WTC11 (cell line): ENCODE data around the gene ITPRID2. TPM values are rescaled to one million over a fixed set of nuclear protein-coding genes. Genes with fewer than 3 reads are reported as not detected.

ENCODE experiments used
- ATAC-seq: fragments of 200-7000 bp; cut with Tn5 transposase; 2 replicates; pipeline ENCODE4 v1.10.0; 2021; ENCODE audit warnings: mild to moderate bottlenecking, moderate library complexity
- CTCF ChIA-PET: fragments of 300-600 bp; sonication (Branson Sonifier 250); formaldehyde crosslinking; loops from one replicate; lab custom pipeline; 2021; ENCODE audit warnings: antibody characterized with exemption; lab: Charles Lee
- POLR2A ChIA-PET: fragments of 350-600 bp; sonication (Branson Sonifier 250); formaldehyde crosslinking; loops from one replicate; lab custom pipeline; 2021; ENCODE audit warnings: antibody characterized with exemption; lab: Charles Lee
- DNase-seq: peaks from one replicate; pipeline ENCODE4 v3.0.0; 2021; ENCODE audit warnings: low spot score
- H3K27ac Mint-ChIP-seq: 2 replicates; pipeline ENCODE4 v1.8.0; 2021; ENCODE audit warnings: mixed read lengths
- H3K27me3 Mint-ChIP-seq: 2 replicates; pipeline ENCODE4 v1.8.0; 2021; ENCODE audit warnings: low read depth, mild to moderate bottlenecking, moderate library complexity, mixed read lengths
- H3K36me3 Mint-ChIP-seq: 2 replicates; pipeline ENCODE4 v1.8.0; 2021; ENCODE audit warnings: mixed read lengths
- H3K4me1 Mint-ChIP-seq: 2 replicates; pipeline ENCODE4 v1.8.0; 2022; ENCODE audit warnings: mixed read lengths
- H3K4me3 Mint-ChIP-seq: 2 replicates; pipeline ENCODE4 v1.8.0; 2021; ENCODE audit warnings: mild to moderate bottlenecking, moderate library complexity, mixed read lengths
- H3K9me3 Mint-ChIP-seq: 2 replicates; pipeline ENCODE4 v1.8.0; 2021; ENCODE audit warnings: mixed read lengths
- EMX1 ChIP-seq: fragments of 250-450 bp; sonication (Bioruptor Pico); IDR thresholded peaks from 2 replicates; pipeline ENCODE4 v1.8.0; 2021; ENCODE audit warnings: mild to moderate bottlenecking
- FOXP1 ChIP-seq: sonication (generic); formaldehyde crosslinking; IDR thresholded peaks from 2 replicates; pipeline ENCODE4 v1.8.0; 2022; ENCODE audit warnings: missing genetic modification reagents, mild to moderate bottlenecking, moderate library complexity, borderline replicate concordance
- GABPB1 ChIP-seq: sonication (generic); formaldehyde crosslinking; IDR thresholded peaks from 2 replicates; pipeline ENCODE4 v1.8.1; 2023; ENCODE audit warnings: mild to moderate bottlenecking, missing genetic modification reagents
- HMGXB4 ChIP-seq: sonication (generic); formaldehyde crosslinking; IDR thresholded peaks from 2 replicates; pipeline ENCODE4 v1.8.1; 2023; ENCODE audit warnings: mild to moderate bottlenecking, moderate library complexity, missing genetic modification reagents
- IRF1 ChIP-seq: sonication (generic); formaldehyde crosslinking; IDR thresholded peaks from 2 replicates; pipeline ENCODE4 v1.8.0; 2023; ENCODE audit warnings: missing genetic modification reagents
- KAT7 ChIP-seq: sonication (generic); formaldehyde crosslinking; IDR thresholded peaks from 2 replicates; pipeline ENCODE4 v1.8.1; 2023; ENCODE audit warnings: missing genetic modification reagents, mild to moderate bottlenecking, borderline replicate concordance
- NFATC4 ChIP-seq: fragments of 250-450 bp; sonication (Bioruptor Pico); IDR thresholded peaks from 2 replicates; pipeline ENCODE4 v1.9.0; 2021; ENCODE audit warnings: mild to moderate bottlenecking
- SMAD4 ChIP-seq: sonication (generic); formaldehyde crosslinking; IDR thresholded peaks from 2 replicates; pipeline ENCODE4 v1.8.0; 2022; ENCODE audit warnings: mild to moderate bottlenecking, missing genetic modification reagents
- SOX15 ChIP-seq: fragments of 250-450 bp; sonication (Bioruptor Pico); IDR thresholded peaks from 2 replicates; pipeline ENCODE4 v1.9.0; 2021; ENCODE audit warnings: mild to moderate bottlenecking
- ZNF281 ChIP-seq: sonication (generic); formaldehyde crosslinking; IDR thresholded peaks from 2 replicates; pipeline ENCODE4 v1.8.0; 2023; ENCODE audit warnings: mild to moderate bottlenecking, missing genetic modification reagents
- ZNF396 ChIP-seq: fragments of 250-450 bp; sonication (Bioruptor Pico); IDR thresholded peaks from 2 replicates; pipeline ENCODE4 v1.8.0; 2021; ENCODE audit warnings: mild to moderate bottlenecking, moderate library complexity, borderline replicate concordance
- ZNF532 ChIP-seq: fragments of 250-450 bp; sonication (Bioruptor Pico); IDR thresholded peaks from 2 replicates; pipeline ENCODE4 v1.9.0; 2021; ENCODE audit warnings: mild to moderate bottlenecking, borderline replicate concordance
- total RNA-seq: library from RNA; stranded (reverse); gene quantifications from 3 replicates; pipeline ENCODE4 v1.2.3, GENCODE V29; 2021

Gene ITPRID2
- total RNA-seq, 1 experiment from 2014 or later = 19.4 TPM

GRCh38 chr2:181916726-181917718, 25.5 kb downstream of the ITPRID2 start:
- TF ChIP-seq KAT7 (no peak), HMGXB4 (no peak), FOXP1 (CRISPR knock-in tag) (no peak), ZNF532 (CRISPR knock-in tag) (no peak), SMAD4 (CRISPR knock-in tag) (no peak), SOX15 (no peak), ZNF396 (CRISPR knock-in tag) (no peak), IRF1 (CRISPR knock-in tag) (no peak)
- TF ChIP-seq, all 79 proteins: peak for 0
- POLR2A ChIA-PET = no interaction called here
- Mint-ChIP-seq H3K4me1 (no peaks in the 10 kb centered on the region), H3K27ac (no peak overlapping the region), H3K36me3 (peaks cover 23% of the 10 kb centered on the region), H3K4me3 (no peak overlapping the region), H3K27me3 (no peaks in the 10 kb centered on the region), H3K9me3 (no peaks in the 10 kb centered on the region)
- CTCF ChIA-PET = no interaction called here
- DNase-seq = no peak
- ATAC-seq = no peak

- TF ChIP-seq ZNF281 (CRISPR knock-in tag) (no peak), KAT7 (no peak), NFATC4 (CRISPR knock-in tag) (no peak), EMX1 (CRISPR knock-in tag) (no peak), GABPB1 (no peak)
- no peak overlapping the region for H3K4me3 Mint-ChIP-seq
- CTCF ChIA-PET = no interaction called here
- H3K27ac Mint-ChIP-seq = no peak overlapping the region
- no peaks in the 10 kb centered on the region for H3K4me1 Mint-ChIP-seq
- POLR2A ChIA-PET = no interaction called here
- ATAC-seq (no peak), DNase-seq (no peak)
- H3K9me3 Mint-ChIP-seq = no peaks in the 10 kb centered on the region
- no peaks in the 10 kb centered on the region for H3K27me3 Mint-ChIP-seq
- peaks cover 29% of the 10 kb centered on the region for H3K36me3 Mint-ChIP-seq
Measured at GRCh38 chr2:181918188-181918587, 26.7 kb downstream of the ITPRID2 start.
